Neural progenitor cell (in vitro differentiated cells): Measurements from ENCODE around the gene TAS2R60.

ENCODE experiments used
- CTCF ChIP-seq: fragments of 200-600 bp; sonication (generic); IDR thresholded peaks from 2 replicates; pipeline ENCODE4 v1.5.1; 2017; ENCODE audit warnings: antibody characterized with exemption, mild to moderate bottlenecking
- EZH2 ChIP-seq: fragments of 200-600 bp; sonication (generic); IDR thresholded peaks from 2 replicates; pipeline ENCODE4 v1.6.1; 2017; ENCODE audit warnings: antibody characterized with exemption, mild to moderate bottlenecking, moderate library complexity

DNA sequence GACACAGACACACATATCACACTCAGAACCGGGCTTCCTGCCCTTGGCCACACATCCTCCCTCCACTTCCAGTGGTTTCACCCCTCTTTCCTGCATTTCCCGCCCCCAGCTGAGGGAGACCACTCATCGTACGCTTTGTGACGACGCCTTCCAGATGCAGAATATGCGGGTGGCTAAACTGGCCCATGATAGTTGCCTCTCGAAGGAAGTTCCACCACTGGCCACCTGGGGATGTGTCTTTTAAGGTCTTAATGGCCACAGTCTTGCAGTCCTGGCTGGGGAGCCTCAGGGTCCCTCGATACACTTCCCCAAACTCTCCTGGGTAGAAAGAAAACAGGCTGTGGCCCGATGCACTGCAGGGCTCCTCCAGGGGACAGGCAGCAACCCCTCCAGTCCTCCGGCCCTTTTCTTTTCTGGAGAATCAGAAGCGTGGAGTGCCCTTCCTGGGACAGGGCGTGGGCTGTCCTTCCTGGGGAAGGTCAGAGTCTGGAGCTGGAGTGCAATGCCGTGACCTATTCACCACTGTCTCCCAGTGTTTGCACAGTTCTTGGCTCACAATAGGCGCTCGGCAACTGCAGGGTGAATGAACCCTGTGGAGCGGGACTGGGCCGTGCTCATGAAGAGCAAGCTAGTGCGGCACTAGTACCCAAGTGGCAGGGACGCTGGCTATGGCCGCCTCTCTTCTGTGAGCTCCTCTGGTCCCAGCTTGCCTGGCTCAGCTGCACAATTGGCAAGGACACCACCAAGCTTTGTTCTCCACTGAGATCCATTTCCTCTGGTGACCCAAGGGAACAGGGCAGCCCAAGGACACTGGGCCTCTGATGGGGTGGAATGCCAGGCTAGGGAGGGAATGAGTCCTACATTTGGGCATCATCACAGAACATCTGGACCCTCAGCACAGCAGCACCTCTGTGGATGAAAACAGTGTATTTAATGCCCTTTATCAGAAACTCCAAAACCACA, 47.8 kb upstream of the TAS2R60 start:
- TF ChIP-seq EZH2 (no peak), CTCF (no peak)
